ENCODE data around the gene ADAT3.

The ADAT3 gene

GRCh38 chr19:1942078-1942933, 37.1 kb downstream of the ADAT3 start:
- Histone ChIP-seq H3K9me3 (ENCODE audit: control insufficient read depth, insufficient read depth, low read depth, low read length) (no peaks in the 10 kb centered on the region), H3K4me3 (ENCODE audit: low read depth, low read length) (peak overlapping the region; percentile 91), H3K36me3 (ENCODE audit: control insufficient read depth in 2 of 2, insufficient read depth in 1 of 2, low read length in 2 of 2) (peaks cover 0 to 4% of the 10 kb centered on the region in 2 experiments; a peak in 2 of 3 replicates), H3K27ac (ENCODE audit: extremely low read depth, low read depth, low read length) (peak overlapping the region; percentile 90), H3K4me1 (ENCODE audit: control insufficient read depth, insufficient read depth, low read length) (peaks cover 3% of the 10 kb centered on the region)
- CTCF ChIA-PET = interaction anchor here (0.7 to 1.3 kb wide), 3 partner anchors 12 to 1488 kb away, joined by 3 to 5 read pairs (median 3); no protein-coding TSS in a partner anchor
- POLR2A ChIA-PET = interaction anchor here (0.6 to 0.7 kb wide), 5 partner anchors 45 to 374 kb away, joined by 3 to 7 read pairs (median 4); no protein-coding TSS in a partner anchor
- TF ChIP-seq ZNF704 (tag by site-specific recombination; IDR thresholded peaks at IDR 0.05) (no peak), ZNF214 (tag by site-specific recombination; IDR thresholded peaks at IDR 0.05; ENCODE audit: borderline replicate concordance) (no peak), ZNF175 (tag by site-specific recombination; IDR thresholded peaks at IDR 0.05) (no peak), KLF8 (tag by site-specific recombination; IDR thresholded peaks at IDR 0.05) (peak; percentile 10), ZNF621 (tag by site-specific recombination; IDR thresholded peaks at IDR 0.05) (no peak), TSHZ1 (tag by site-specific recombination; IDR thresholded peaks at IDR 0.05; ENCODE audit: borderline replicate concordance) (no peak), ZNF692 (tag by site-specific recombination; IDR thresholded peaks at IDR 0.05) (0 out of 2 replicates have a peak, but pooled peaks have one; percentile 26), ZFP41 (tag by site-specific recombination; IDR thresholded peaks at IDR 0.05; ENCODE audit: borderline replicate concordance) (no peak), ZBTB6 (tag by site-specific recombination; IDR thresholded peaks at IDR 0.05) (peak; percentile 61; the same call in 1 of the 2 replicates), ZNF707 (tag by site-specific recombination; IDR thresholded peaks at IDR 0.05) (no peak), ZNF624 (tag by site-specific recombination; IDR thresholded peaks at IDR 0.05) (no peak), TCF7L2 (IDR thresholded peaks at IDR 0.05; ENCODE audit: borderline replicate concordance, low read depth, low read length) (no peak), HIC1 (tag by site-specific recombination; IDR thresholded peaks at IDR 0.05) (peak; percentile 67; the same call in 1 of the 2 replicates), REST (tag by site-specific recombination; IDR thresholded peaks at IDR 0.05) (no peak), ZNF670 (tag by site-specific recombination; IDR thresholded peaks at IDR 0.05; ENCODE audit: low read depth) (no peak), PATZ1 (tag by site-specific recombination; IDR thresholded peaks at IDR 0.05) (peak; percentile 83), ZNF521 (tag by site-specific recombination; IDR thresholded peaks at IDR 0.05) (no peak), SP3 (tag by site-specific recombination; IDR thresholded peaks at IDR 0.05) (peak; percentile 71), ZFHX2 (tag by site-specific recombination; conservative IDR thresholded peaks at IDR 0.05) (peak; percentile 2; the same call in 1 of the 2 replicates), SP2 (tag by site-specific recombination; IDR thresholded peaks at IDR 0.05) (peak; percentile 65)
